Measurements from ENCODE around the gene ZNF618. TPM values are rescaled to one million over a fixed set of nuclear protein-coding genes. Genes with fewer than 3 reads are reported as not detected.

ZNF618 gene
- total RNA-seq, 1 experiment from 2014 or later, result 3.4 TPM

- DNase-seq (ENCODE audit: low spot score), result no peak
Observed at GRCh38 chr9:114001410-114001685, 125.2 kb downstream of the ZNF618 start.

GRCh38 chr9:114001794-114002261, 125.7 kb downstream of the ZNF618 start:
- DNase-seq (ENCODE audit: low spot score), result no peak

GRCh38 chr9:114002271-114002985, 126.3 kb downstream of the ZNF618 start:
- no peak for DNase-seq (ENCODE audit: low spot score)

DNA sequence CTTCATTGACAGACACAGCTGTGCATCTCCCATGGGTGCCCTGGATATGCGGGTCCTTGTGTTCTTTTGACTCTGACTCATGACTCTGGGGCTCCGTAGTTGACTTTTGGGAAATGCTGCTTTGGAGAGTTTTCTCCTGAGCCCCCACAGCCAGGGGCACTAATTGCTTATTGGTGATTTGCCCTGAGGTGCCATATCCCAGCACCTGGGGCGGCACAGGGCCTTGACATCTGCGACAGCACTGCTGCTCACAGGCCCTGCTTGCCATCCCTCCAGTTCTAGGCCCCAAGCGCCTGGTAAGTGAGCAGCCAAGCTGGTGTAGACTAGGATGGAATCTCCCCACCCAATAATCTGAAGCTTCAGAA, 126.9 kb downstream of the ZNF618 start:
- no peak for DNase-seq (ENCODE audit: low spot score)

DNA sequence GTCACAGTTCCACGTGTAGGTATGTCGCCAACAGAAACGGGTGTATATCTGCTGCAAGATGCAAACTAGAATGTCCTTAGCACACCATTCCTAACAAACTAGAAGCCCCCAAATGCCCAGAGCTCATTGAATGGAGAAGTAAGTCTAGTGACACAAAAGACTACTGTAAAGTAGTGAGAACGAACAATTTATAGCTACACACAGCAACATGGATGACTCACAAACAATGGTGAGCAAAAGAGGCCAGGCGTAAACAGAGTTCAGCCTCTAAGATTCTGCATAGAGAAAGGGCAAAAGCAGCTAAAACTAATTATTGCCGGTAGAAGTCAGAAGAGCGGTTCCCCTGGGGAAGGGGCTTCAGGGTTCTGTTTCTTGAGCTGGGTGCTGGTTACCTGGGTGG, 127.2 kb downstream of the ZNF618 start:
- DNase-seq (ENCODE audit: low spot score), result no peak

DNA sequence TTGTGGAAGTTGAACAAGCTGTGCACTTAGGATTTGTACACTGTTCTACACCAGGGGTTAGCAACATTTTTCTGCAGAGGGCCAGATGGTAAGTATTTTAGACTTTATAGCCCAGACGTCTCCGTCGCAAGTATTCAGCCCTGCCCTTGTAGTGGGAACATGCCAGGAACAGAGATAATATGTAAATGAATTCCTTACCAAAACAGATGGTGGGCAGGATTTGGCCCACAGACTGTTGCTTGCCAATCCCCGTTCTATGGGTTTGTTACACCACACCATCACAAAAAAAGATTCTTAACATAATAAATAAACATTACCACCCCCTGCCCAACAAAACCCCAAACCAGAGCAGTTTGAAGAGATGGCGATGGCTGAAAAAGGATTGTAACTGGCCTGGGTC, 127.6 kb downstream of the ZNF618 start:
- DNase-seq (ENCODE audit: low spot score), result no peak

GRCh38 chr9:114004221-114004716, 128.2 kb downstream of the ZNF618 start:
- no peak for DNase-seq (ENCODE audit: low spot score)

DNA sequence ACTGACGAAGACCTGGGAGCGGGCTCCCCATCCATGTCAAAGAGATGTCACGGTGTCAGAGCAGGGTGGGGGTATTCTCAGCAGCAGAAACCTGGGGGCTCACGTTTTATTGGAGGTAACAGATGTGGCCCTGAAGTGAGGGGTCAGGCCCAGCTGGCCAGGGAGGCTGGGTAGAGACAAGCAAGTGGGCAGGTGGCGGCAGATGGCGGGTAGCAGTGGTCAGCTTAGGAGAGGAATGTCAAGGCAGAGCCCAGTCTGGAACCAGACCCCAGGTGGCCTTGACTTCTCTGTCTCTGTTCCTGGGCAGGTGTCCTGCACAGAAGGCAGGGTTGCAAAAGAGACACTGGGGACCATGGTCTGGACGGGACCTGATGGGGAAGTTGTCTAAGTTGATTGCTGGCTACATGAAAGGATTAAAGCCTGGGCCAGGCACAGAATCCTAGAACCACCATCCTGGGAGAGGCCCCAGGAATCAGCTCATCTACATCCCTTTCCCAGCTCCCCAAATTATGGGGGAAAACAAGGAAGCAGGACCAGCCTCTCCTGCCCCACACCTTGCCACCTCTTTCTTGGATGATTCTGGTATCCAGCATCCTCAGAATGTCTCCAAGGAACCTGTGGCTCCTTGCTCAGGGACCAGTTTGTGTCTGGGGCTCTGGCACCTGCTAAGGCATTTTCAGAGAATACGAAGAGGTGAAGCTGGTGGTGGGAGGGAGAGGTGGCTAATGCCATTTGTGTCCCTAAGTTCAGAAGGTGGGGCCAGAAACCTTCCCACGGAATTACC, 129.5 kb downstream of the ZNF618 start:
- no peak for DNase-seq (ENCODE audit: low spot score)

- DNase-seq (ENCODE audit: low spot score), result no peak
Observed at GRCh38 chr9:114006155-114006550, 130.0 kb downstream of the ZNF618 start.

GRCh38 chr9:114006931-114007691, 131.0 kb downstream of the ZNF618 start:
- no peak for DNase-seq (ENCODE audit: low spot score)

- DNase-seq (ENCODE audit: low spot score), result no peak
Observed at GRCh38 chr9:114007991-114008666, 132.0 kb downstream of the ZNF618 start.

- no peak for DNase-seq (ENCODE audit: low spot score)
Observed at GRCh38 chr9:114008667-114009410, 132.7 kb downstream of the ZNF618 start.

DNA sequence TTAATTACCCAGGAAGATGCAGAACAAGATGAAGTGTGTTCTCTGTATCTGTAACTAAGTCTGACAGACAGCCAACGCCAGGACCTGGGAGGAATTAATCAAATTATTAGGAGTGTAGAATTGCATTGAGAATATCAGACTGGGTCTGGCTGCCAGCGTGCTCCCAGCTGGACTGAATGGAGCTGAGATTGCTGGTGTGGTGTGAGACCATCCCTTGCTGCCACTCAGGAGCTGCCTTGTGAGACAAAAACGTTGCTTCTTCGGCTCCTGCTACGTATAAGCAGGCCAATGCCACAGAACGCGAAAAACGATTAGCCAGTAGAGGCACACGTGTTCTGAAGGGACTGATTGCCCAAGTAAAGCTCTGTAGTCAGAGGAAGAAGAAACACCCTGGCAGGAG, 135.2 kb downstream of the ZNF618 start:
- no peak for DNase-seq (ENCODE audit: low spot score)

- DNase-seq (ENCODE audit: low spot score), result no peak
Observed at GRCh38 chr9:114012126-114012525, 136.0 kb downstream of the ZNF618 start.

DNA sequence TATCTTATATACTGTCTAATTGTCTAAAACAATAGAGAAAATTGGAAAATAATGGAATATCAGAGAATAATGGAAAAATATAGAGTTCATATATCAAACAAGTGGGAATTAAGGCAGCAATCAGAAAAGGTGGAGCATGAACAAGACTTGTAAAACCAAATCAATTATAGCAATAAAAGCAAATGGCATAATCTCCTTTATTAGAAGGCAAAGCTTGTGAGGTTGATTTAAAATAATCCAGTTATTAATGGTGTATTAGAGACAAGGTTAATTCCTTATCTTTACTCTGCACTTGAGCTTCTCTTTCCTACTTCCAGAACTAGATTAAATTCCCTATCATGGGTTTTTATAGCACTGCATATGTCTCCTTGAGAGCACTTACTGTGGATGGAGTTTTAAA, 137.9 kb downstream of the ZNF618 start:
- DNase-seq (ENCODE audit: low spot score), result no peak

- no peak for DNase-seq (ENCODE audit: low spot score)
Observed at GRCh38 chr9:114015607-114016006, 139.5 kb downstream of the ZNF618 start.

- no peak for DNase-seq (ENCODE audit: low spot score)
Observed at GRCh38 chr9:114016101-114016500, 140.0 kb downstream of the ZNF618 start.

DNA sequence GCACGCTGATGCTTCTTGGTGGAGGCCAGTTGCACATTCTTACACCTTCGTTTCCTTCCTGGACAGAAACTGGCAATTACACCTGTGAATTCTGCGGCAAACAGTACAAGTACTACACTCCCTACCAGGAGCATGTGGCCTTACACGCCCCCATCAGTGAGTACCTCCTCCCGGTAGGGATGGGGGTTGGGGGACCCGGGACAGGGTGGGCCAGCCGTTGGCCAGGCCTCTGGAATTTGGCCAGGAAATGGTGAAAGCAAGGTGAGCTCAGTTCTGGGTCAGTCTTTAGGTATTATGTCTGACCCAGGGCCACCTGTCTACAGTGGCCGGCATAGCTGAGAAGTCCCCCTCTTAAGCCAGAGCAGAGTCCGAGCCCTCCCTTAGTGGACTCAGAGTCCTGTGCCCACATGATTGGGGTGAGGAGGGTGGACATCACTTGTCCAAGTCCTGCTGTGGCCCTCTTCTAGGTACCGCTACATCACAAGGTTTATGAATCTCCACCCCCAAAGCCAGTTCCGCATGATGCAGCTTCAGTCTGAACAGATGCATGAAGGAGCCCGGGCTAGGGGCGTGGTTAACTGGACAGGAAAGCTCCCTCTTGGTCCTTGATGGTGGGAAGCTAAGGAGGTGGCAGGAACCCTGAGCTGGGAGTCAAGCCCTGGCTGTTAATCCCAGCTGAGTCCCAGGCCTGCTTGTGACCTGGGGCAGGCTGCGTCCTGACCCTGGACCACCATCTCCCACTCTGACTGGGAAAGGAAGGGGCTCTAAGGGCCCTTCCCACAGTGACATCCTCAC, 140.7 kb downstream of the ZNF618 start:
- no peak for DNase-seq (ENCODE audit: low spot score)

GRCh38 chr9:114017741-114018715, 141.9 kb downstream of the ZNF618 start:
- no peak for DNase-seq (ENCODE audit: low spot score)
